ENCODE results near the gene MDM1. TPM values are rescaled to one million over a fixed set of nuclear protein-coding genes. Genes with fewer than 3 reads are reported as not detected.

MDM1 gene
- total and polyA plus RNA-seq, 8 donors, result 9.3 to 47.5 (median 41.5) TPM

DNA sequence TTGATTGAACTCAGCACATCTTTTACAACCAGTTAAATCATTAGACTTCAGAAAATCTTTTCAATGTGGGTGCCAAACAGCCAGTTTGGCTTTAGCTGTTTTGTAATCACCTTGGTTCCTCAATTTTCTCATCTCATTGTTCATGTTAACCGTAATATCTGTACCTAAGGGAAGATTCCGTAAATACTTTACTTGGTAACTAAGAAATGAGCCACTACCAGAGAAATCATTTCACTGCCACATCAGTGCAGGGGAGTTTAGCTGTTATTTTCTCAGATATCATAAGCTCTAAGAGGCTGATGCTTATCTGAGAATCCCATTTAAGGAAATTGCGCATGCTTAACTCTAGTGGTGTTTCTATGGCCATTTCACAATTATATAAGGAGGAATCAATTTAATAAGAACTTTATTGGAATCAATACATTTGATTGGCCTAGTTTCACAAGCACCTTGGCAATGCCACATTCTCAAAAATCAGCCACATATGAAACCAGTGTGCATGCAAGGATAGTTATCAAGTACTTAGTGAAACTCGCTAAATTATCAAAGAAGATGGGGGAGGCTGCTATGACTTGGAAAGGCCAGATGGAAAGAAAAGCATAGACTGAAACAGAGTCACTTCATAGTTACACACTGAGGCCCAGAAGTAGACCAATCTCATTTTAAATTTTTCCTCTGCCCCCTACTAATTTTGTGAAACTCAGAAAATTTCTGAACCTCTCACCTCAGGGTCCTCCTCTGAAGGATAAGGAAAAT lies 50.7 kb downstream of the MDM1 start:
- H3K4me1 ChIP-seq, result no peaks in the 10 kb centered on the region
- no peaks in the 10 kb centered on the region for H3K9me3 ChIP-seq
- H3K27ac ChIP-seq, result no peak overlapping the region
- TF ChIP-seq, protein P1, sequence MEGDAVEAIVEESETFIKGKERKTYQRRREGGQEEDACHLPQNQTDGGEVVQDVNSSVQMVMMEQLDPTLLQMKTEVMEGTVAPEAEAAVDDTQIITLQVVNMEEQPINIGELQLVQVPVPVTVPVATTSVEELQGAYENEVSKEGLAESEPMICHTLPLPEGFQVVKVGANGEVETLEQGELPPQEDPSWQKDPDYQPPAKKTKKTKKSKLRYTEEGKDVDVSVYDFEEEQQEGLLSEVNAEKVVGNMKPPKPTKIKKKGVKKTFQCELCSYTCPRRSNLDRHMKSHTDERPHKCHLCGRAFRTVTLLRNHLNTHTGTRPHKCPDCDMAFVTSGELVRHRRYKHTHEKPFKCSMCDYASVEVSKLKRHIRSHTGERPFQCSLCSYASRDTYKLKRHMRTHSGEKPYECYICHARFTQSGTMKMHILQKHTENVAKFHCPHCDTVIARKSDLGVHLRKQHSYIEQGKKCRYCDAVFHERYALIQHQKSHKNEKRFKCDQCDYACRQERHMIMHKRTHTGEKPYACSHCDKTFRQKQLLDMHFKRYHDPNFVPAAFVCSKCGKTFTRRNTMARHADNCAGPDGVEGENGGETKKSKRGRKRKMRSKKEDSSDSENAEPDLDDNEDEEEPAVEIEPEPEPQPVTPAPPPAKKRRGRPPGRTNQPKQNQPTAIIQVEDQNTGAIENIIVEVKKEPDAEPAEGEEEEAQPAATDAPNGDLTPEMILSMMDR (IDR thresholded peaks at IDR 0.05), result no peak
- no peak overlapping the region for H3K4me3 ChIP-seq
- DNase-seq (no peak), ATAC-seq (no peak)
- H3K27me3 ChIP-seq, result no peaks in the 10 kb centered on the region
- no peaks in the 10 kb centered on the region for H3K36me3 ChIP-seq
- intact Hi-C loops (cut with DNase I), result no loop called here

DNA sequence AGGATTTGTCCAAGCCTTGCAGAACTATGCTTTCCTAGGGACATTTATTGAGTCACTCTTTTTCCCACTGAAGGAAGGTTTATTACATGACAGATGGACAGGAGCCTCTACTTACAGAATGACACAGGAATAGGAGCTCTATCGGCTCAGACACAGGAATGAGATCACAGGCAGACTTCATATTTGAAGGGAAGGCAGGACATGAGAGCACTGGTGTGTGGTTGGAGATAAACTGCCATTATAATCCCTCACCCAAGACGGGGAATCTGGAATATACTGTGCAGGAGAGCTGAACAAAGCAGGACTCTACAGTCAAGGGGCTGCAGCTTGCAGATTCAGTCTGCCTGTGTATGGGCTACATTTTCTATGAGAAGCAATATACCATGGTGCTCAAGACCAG lies 51.9 kb downstream of the MDM1 start:
- H3K36me3 ChIP-seq, result no peaks in the 10 kb centered on the region
- no peak overlapping the region for H3K27ac ChIP-seq
- no peaks in the 10 kb centered on the region for H3K9me3 ChIP-seq
- TF ChIP-seq, protein P1 (IDR thresholded peaks at IDR 0.05), result no peak
- ATAC-seq (no peak), DNase-seq (no peak)
- no peak overlapping the region for H3K4me3 ChIP-seq
- H3K4me1 ChIP-seq, result no peaks in the 10 kb centered on the region
- intact Hi-C loops (cut with DNase I), result no loop called here
- no peaks in the 10 kb centered on the region for H3K27me3 ChIP-seq

DNA sequence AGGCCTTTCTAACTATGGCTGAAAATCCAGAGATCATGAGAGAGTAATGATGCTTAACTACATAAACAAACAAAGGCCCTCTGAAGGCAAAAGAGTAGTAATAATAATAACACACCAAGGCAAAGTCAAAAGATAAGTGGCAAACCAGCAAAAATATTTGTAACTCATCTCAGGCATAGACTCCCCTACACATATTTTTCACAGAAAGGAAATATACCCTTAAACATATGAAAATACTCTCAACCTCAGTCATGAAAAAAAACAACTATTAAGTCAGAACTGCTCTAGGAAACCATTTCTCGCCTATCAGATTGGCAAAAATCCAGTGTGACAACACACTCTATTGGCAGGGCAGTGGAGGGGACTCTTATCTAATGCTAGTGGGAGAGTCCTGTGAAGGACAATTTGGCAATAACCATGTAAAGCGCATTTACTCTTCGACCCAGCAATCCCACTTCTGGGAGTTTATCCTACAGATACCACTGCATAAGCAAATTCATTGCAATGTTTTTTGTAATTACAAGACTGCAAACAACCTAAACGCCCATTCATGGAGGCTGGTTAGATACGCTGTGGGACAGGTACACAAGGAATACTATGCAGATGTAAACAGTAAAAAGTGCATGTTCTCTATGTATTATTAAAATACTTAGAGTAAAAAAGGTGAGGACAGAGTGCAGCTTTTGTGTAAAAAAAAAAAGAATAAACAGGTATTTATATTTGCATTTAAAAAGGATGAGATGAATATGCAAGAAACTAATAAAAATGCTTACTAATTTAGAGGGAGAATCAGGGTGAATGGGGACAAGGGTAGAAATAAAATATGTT lies 52.7 kb downstream of the MDM1 start:
- H3K27me3 ChIP-seq, result no peaks in the 10 kb centered on the region
- no peaks in the 10 kb centered on the region for H3K36me3 ChIP-seq
- no peak for ATAC-seq
- DNase-seq, result peak in 1 of 4 donors; percentile 38
- no peak overlapping the region for H3K27ac ChIP-seq
- H3K4me3 ChIP-seq, result no peak overlapping the region
- H3K9me3 ChIP-seq, result no peaks in the 10 kb centered on the region
- intact Hi-C loops (cut with DNase I), result no loop called here
- TF ChIP-seq, protein P1 (IDR thresholded peaks at IDR 0.05), result no peak
- H3K4me1 ChIP-seq, result no peaks in the 10 kb centered on the region

DNA sequence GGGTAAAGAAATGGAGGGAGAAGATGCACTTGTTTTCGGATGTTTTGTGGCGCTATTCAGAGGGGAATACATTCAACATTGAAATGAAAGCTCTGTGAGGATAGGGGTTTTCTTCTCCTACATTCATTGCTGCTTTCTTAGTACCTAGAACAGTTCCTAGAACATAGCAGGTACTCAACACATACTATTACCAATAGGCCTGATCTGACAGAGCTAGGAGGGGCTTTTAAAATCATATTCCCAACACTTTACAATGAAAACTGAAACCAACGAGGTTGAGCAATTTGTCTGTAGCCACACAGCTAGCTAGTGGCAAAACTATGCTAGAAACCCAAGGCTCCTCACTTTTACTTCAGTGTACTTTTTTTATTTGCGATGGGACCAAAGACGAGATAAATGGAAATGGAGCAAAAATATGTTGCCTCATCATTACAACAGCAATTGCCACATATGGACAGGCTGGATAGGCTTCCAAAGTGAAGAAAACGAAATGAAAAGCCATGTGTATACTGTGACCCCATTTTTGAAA lies 55.7 kb downstream of the MDM1 start:
- TF ChIP-seq, protein P1 (IDR thresholded peaks at IDR 0.05), result no peak
- no peak for DNase-seq
- H3K4me3 ChIP-seq, result no peak overlapping the region
- no peaks in the 10 kb centered on the region for H3K27me3 ChIP-seq
- intact Hi-C loops (cut with DNase I), result no loop called here
- no peak overlapping the region for H3K27ac ChIP-seq
- H3K36me3 ChIP-seq, result no peaks in the 10 kb centered on the region
- ATAC-seq, result no peak
- H3K4me1 ChIP-seq, result no peaks in the 10 kb centered on the region
- H3K9me3 ChIP-seq, result no peaks in the 10 kb centered on the region

DNA sequence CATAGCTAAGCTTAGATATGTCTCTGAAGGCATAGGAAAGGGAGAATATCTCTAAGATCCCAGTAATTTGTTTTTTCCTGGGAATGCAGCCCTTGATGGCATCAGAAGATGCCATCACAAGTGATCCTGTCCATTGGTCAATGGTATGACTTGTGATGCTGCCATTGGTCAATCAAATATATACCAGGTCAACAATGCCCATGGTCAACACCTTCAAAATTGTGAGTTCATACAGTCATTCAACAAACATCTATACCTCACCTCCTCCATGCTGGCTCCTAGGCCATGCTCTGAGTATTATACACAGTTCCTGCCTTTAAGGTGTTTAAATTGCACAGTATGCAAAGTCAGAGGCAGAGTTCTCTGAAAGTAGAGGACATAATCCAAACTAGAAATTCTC lies 59.4 kb downstream of the MDM1 start:
- H3K27ac ChIP-seq, result no peak overlapping the region
- no peaks in the 10 kb centered on the region for H3K36me3 ChIP-seq
- ATAC-seq, result no peak
- DNase-seq, result no peak
- TF ChIP-seq, protein P1 (IDR thresholded peaks at IDR 0.05), result no peak
- intact Hi-C loops (cut with DNase I), result no loop called here
- no peaks in the 10 kb centered on the region for H3K4me1 ChIP-seq
- no peak overlapping the region for H3K4me3 ChIP-seq
- no peaks in the 10 kb centered on the region for H3K27me3 ChIP-seq
- H3K9me3 ChIP-seq, result no peaks in the 10 kb centered on the region
